GM06990 (cell line): ENCODE measurements around the gene MGMT.

Source experiments
- DNase-seq: peaks from one replicate; pipeline ENCODE4 v3.0.0-alpha.2; 2011; ENCODE audit not compliant: insufficient read length; ENCODE audit errors: extremely low read depth
- H3K27me3 ChIP-seq: replicated peaks from 2 replicates; pipeline ENCODE4 v1.6.0; 2011; ENCODE audit warnings: low read length; ENCODE audit not compliant: control insufficient read depth, insufficient read depth
- H3K36me3 ChIP-seq: 2 replicates; pipeline ENCODE4 v1.5.1; 2011; ENCODE audit warnings: low read length; ENCODE audit not compliant: control insufficient read depth, insufficient read depth
- H3K4me3 ChIP-seq: replicated peaks from 2 replicates; pipeline ENCODE4 v1.5.1; 2011; ENCODE audit warnings: low read depth, mild to moderate bottlenecking, control low read depth, low read length
- TF ChIP-seq, protein P1 (sequence below): IDR thresholded peaks from 2 replicates; pipeline ENCODE4 v1.5.1; 2011; ENCODE audit warnings: low read length, control low read depth, mild to moderate bottlenecking, inconsistent platforms; ENCODE audit not compliant: insufficient read depth, poor library complexity, severe bottlenecking

MGMT gene

DNA sequence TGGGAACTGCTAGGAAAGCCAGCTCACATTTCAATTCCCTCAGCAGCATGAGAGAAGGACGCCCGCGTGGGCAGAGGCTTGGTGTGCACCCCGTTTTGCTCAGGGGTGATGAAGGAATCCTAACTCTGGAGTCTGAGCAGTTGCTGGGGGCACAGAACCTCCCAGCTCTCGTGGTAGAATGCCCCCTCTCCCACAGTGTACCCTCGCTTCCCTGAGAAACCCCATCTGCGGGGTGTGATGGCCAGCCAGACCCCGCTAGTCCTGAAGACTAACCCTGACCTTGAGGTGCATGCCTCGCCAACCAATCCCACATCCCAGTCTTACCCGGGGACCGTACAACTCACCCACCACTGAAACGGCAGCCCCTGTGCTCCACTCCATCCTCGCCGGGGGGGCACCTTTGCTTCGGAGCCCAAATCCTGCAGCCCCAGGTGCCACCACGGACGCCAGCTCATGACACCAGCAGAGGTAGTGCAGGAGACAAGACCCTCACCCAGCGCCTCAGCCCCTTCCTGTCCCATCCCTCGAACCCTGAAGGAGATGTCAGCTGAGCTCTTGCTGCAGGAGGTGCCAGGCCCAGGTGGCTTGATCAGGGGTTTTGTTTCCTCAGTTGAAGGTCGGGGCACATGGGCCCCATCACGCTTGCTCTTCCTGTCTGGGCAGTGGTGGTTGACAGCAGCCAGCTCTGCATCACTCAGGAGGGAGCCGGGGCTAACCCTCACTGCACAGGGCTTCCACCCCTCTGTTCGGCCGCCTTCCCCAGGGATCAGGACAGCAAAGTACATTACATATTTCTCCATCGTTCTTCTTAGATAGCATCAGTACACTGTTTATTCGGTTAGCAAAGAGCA lies 236.5 kb downstream of the MGMT start:
- no peak for DNase-seq
- TF ChIP-seq, protein P1, sequence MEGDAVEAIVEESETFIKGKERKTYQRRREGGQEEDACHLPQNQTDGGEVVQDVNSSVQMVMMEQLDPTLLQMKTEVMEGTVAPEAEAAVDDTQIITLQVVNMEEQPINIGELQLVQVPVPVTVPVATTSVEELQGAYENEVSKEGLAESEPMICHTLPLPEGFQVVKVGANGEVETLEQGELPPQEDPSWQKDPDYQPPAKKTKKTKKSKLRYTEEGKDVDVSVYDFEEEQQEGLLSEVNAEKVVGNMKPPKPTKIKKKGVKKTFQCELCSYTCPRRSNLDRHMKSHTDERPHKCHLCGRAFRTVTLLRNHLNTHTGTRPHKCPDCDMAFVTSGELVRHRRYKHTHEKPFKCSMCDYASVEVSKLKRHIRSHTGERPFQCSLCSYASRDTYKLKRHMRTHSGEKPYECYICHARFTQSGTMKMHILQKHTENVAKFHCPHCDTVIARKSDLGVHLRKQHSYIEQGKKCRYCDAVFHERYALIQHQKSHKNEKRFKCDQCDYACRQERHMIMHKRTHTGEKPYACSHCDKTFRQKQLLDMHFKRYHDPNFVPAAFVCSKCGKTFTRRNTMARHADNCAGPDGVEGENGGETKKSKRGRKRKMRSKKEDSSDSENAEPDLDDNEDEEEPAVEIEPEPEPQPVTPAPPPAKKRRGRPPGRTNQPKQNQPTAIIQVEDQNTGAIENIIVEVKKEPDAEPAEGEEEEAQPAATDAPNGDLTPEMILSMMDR = no peak
- Histone ChIP-seq H3K36me3 (no peaks in the 10 kb centered on the region), H3K27me3 (no peaks in the 10 kb centered on the region), H3K4me3 (no peak overlapping the region)

DNA sequence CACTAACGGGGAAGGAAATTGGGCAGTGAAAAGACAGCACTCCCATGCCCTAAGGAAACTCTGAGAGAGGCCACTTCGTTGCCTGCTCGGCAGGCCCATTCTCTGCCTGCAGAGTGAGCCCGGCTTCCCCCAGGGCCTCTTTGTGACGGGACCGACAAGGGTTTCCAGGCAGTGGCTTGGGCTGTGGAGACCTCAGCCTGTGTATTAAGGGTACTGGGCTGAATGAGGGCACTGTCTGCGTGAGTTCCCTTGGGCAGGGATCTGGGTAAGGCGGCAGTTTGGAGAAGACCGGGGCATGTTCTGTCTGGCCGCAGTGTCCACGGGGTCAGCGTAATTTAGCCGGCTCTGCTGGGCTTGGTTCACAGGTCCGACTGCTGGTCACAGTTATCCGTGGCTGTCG lies 237.2 kb downstream of the MGMT start:
- no peak for DNase-seq
- no peaks in the 10 kb centered on the region for H3K36me3 ChIP-seq
- TF ChIP-seq, protein P1 = no peak
- H3K27me3 ChIP-seq = no peaks in the 10 kb centered on the region
- H3K4me3 ChIP-seq = no peak overlapping the region

DNA sequence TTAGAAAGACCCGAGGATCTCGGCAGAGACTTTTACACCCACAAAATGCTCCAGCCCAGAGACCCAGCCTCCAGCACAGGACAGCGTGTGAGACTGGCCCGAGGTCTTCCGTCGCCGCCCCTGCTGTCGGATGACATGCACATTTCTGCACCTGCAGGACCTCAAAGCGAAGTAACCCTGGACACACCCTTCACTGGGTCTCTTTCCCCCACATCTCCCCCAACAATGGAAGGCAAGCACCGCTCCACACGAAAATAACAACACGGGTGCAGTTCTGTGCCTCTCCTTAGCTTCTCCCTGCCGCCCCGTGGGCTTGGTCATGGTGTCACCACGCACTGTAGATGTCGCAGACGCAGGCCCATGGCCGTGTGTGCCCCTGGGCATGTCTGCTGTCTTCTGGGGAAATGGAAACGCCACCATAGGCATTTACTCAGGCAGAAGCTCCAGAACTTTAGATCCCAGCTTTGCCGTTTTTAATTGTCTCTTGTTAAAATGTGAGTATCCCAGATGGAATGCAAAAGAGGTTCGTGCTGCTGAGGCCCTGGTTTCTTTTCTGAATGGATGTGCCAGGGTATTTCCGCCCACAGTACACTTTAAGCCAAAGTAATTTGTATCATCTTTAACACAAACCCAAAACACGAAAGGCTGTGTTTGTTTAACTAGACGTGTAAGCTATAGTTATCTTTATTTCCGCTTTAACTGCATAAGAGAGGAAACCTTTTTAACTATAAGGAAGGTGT lies 237.9 kb downstream of the MGMT start:
- Histone ChIP-seq H3K27me3 (no peaks in the 10 kb centered on the region), H3K36me3 (no peaks in the 10 kb centered on the region), H3K4me3 (no peak overlapping the region)
- no peak for DNase-seq
- TF ChIP-seq, protein P1 = no peak

DNA sequence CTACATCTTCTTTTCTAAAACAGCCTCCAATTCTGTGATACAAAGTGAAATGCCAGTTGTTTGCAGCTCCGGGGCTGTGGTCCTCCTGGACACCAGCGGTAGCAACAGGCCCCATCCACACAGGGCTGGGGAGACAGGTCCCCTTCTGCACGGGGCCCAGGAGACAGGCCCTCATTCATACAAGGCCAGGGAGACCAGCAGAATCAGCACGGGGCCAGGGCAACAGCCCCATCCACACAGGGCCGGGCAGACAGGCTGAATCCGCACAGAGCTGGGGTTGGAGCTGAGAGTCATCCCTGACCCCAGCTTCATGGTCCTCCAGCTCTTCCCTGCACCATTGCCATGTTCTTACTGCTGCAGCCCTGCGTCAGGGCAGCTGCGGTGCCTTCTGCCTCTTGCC lies 238.6 kb downstream of the MGMT start:
- H3K36me3 ChIP-seq = no peaks in the 10 kb centered on the region
- DNase-seq = no peak
- no peaks in the 10 kb centered on the region for H3K27me3 ChIP-seq
- no peak overlapping the region for H3K4me3 ChIP-seq
- TF ChIP-seq, protein P1 = no peak

DNA sequence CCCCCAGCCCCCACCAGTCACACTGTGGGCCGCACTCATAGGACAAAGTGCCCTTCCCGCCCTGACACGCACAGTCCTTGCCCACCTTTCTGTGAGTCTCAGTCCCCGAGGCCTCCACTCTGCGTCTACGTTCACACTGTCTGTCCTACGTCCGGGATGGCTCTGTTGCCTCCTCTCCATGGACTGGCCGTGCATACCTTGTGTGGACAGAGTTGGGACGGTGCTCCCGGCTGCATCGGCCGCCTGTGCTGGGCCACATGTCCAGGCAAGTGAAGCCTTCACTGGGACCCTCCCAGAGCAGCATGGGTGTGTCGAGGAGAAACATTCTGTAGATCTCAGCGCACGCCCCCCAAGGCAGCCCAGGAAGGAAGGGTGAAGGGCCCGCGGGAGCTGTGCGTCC lies 239.0 kb downstream of the MGMT start:
- Histone ChIP-seq H3K36me3 (no peaks in the 10 kb centered on the region), H3K27me3 (no peaks in the 10 kb centered on the region), H3K4me3 (no peak overlapping the region)
- no peak for DNase-seq
- TF ChIP-seq, protein P1 = no peak
